ENCODE data around the gene INPP4B.

The INPP4B gene

DNA sequence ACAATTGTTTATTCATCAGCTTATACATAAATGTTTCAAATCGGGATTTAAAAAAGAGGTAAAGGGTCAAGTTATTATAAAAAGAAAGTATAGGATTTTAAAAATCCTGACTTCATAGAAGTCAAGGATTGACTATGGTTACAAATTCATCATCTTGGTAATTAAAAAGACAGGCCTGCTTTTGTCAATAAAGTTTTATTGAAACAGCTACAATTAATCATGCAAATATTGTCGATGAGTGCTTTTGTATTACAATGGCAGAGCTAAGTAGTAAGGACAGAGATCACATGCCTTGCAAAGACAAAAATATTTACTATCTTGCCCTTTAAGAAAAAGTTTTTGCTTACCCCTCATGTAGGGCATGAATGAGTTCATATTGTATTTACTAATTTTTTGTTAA, 614.3 kb downstream of the INPP4B start:
- no peaks in the 10 kb centered on the region for H3K4me1 ChIP-seq

GRCh38 chr4:142230991-142231390, 615.1 kb downstream of the INPP4B start:
- Histone ChIP-seq H3K4me3 (ENCODE audit: low read depth, low read length) (no peak overlapping the region), H3K27me3 (ENCODE audit: control insufficient read depth, insufficient read depth, low read length) (no peaks in the 10 kb centered on the region), H2AFZ (no peak overlapping the region), H3K79me2 (no peaks in the 10 kb centered on the region), H3K27ac (no peak overlapping the region), H3K9me3 (ENCODE audit: control insufficient read depth, low read length) (no peaks in the 10 kb centered on the region), H3K4me2 (ENCODE audit: low read length) (no peak overlapping the region), H3K9ac (no peak overlapping the region), H3K36me3 (ENCODE audit: control insufficient read depth, insufficient read depth, low read length) (no peaks in the 10 kb centered on the region), H3K4me1 (no peaks in the 10 kb centered on the region)
- TF ChIP-seq CTCF (IDR thresholded peaks at IDR 0.05): no peak

More for the DNA sequence above, 614.3 kb downstream of the INPP4B start:
- Histone ChIP-seq H3K4me3 (ENCODE audit: low read depth, low read length) (no peak overlapping the region), H3K4me2 (ENCODE audit: low read length) (no peak overlapping the region), H3K79me2 (no peaks in the 10 kb centered on the region), H3K9me3 (ENCODE audit: control insufficient read depth, low read length) (no peaks in the 10 kb centered on the region), H2AFZ (no peak overlapping the region), H3K27me3 (ENCODE audit: control insufficient read depth, insufficient read depth, low read length) (no peaks in the 10 kb centered on the region), H3K9ac (no peak overlapping the region), H3K27ac (no peak overlapping the region), H3K36me3 (ENCODE audit: control insufficient read depth, insufficient read depth, low read length) (no peaks in the 10 kb centered on the region)
- TF ChIP-seq CTCF (IDR thresholded peaks at IDR 0.05): no peak

DNA sequence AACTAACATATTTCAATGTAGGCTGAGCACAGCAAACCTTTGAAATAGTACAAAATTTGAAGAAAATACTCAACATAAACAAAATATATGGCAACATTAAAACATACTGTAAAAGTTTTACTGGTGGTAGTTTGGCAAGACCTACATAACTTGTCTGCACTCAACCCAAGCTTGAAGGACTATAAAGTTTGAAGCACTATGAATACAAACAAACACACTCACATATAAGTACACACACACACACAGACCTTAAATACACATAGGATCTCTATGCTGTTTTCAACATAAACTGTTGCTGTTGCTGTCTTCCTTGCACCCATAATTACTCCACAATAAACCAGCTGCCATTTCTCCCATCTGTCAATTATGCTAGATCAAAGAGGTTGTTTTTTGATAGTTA, 620.1 kb downstream of the INPP4B start:
- Histone ChIP-seq H3K4me2 (ENCODE audit: low read length) (no peak overlapping the region), H3K36me3 (ENCODE audit: control insufficient read depth, insufficient read depth, low read length) (no peaks in the 10 kb centered on the region), H3K4me1 (no peaks in the 10 kb centered on the region), H3K27me3 (ENCODE audit: control insufficient read depth, insufficient read depth, low read length) (no peaks in the 10 kb centered on the region), H3K9me3 (ENCODE audit: control insufficient read depth, low read length) (no peaks in the 10 kb centered on the region), H3K27ac (no peak overlapping the region), H3K4me3 (ENCODE audit: low read depth, low read length) (no peak overlapping the region), H3K79me2 (no peaks in the 10 kb centered on the region), H2AFZ (no peak overlapping the region), H3K9ac (no peak overlapping the region)
- no peak for TF ChIP-seq CTCF (IDR thresholded peaks at IDR 0.05)

DNA sequence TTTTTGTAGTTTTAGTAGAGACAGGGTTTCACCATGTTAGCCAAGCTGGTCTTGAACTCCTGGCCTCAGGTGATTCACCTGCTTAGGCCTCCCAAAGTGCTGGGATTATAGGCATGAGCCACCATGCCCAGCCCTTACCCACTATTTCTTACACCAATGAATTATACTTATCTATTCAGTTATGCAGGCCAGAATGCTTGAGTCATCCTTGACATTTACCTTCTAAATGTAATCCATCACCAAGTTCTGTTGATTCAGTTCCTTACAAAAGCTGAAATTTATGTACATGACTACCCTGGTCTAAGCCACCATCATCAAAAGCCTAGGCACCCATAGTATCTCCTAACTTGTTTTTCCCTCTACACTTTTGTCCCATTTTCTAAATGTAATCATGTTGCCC, 624.0 kb downstream of the INPP4B start:
- Histone ChIP-seq H3K9ac (no peak overlapping the region), H3K27me3 (ENCODE audit: control insufficient read depth, insufficient read depth, low read length) (no peaks in the 10 kb centered on the region), H3K27ac (no peak overlapping the region), H3K4me1 (no peaks in the 10 kb centered on the region), H3K36me3 (ENCODE audit: control insufficient read depth, insufficient read depth, low read length) (no peaks in the 10 kb centered on the region), H3K79me2 (no peaks in the 10 kb centered on the region), H2AFZ (no peak overlapping the region), H3K4me2 (ENCODE audit: low read length) (no peak overlapping the region), H3K4me3 (ENCODE audit: low read depth, low read length) (no peak overlapping the region), H3K9me3 (ENCODE audit: control insufficient read depth, low read length) (no peaks in the 10 kb centered on the region)
- no peak for TF ChIP-seq CTCF (IDR thresholded peaks at IDR 0.05)

GRCh38 chr4:142218726-142219125, 627.4 kb downstream of the INPP4B start:
- H3K9me3 ChIP-seq (ENCODE audit: control insufficient read depth, low read length): no peaks in the 10 kb centered on the region
- H3K79me2 ChIP-seq: no peaks in the 10 kb centered on the region
- no peak for TF ChIP-seq CTCF (IDR thresholded peaks at IDR 0.05)
- H3K4me2 ChIP-seq (ENCODE audit: low read length): no peak overlapping the region
- no peak overlapping the region for H3K4me3 ChIP-seq (ENCODE audit: low read depth, low read length)
- H3K36me3 ChIP-seq (ENCODE audit: control insufficient read depth, insufficient read depth, low read length): no peaks in the 10 kb centered on the region
- H3K27ac ChIP-seq: no peak overlapping the region
- H3K9ac ChIP-seq: no peak overlapping the region
- no peaks in the 10 kb centered on the region for H3K27me3 ChIP-seq (ENCODE audit: control insufficient read depth, insufficient read depth, low read length)
- no peaks in the 10 kb centered on the region for H3K4me1 ChIP-seq
- H2AFZ ChIP-seq: no peak overlapping the region

All from parathyroid adenoma (tissue), 2 donors.